CD4-positive, alpha-beta T cell (primary cell): ENCODE measurements around the gene IL17A. TPM values are rescaled to one million over a fixed set of nuclear protein-coding genes. Genes with fewer than 3 reads are reported as not detected.
"Not testable (repeated sequence)": the region's sequence is repeated elsewhere in the genome, so short reads cannot be mapped to it uniquely, and the experiment has no call there.

ENCODE experiments used
- ATAC-seq: fragments of 200-7000 bp; cut with Tn5 transposase; one replicate; pipeline ENCODE4 v1.10.0; 2022; ENCODE audit warnings: mild to moderate bottlenecking; ENCODE audit not compliant: poor library complexity
- CTCF ChIA-PET: fragments of 350-600 bp; sonication (Branson Sonifier 250); formaldehyde crosslinking; loops from one replicate; lab custom pipeline; 2021; ENCODE audit warnings: antibody characterized with exemption, inconsistent platforms; lab: Charles Lee
- POLR2A ChIA-PET: fragments of 350-600 bp; sonication (Branson Sonifier 250); formaldehyde crosslinking; loops from one replicate; lab custom pipeline; 2021; ENCODE audit warnings: antibody characterized with exemption, inconsistent platforms; lab: Charles Lee
- DNase-seq, 14 experiments: peaks; one replicate each; pipeline ENCODE4 v3.0.0-alpha.2; 2013 to 2020; ENCODE audit warnings: mixed read lengths in 2 of 14
- H3K27ac ChIP-seq, 2 donors: one replicate each; pipeline versions ENCODE4 v1.5.1 to v1.7.0; 2013; ENCODE audit warnings: low read length in 2 of 2, low read depth in 1 of 2, mild to moderate bottlenecking in 1 of 2
- H3K27me3 ChIP-seq, 2 experiments: 1 replicate in 1 of 2; 2 replicates in 1 of 2; pipeline versions ENCODE4 v1.6.1 to v1.7.0; 2013; ENCODE audit warnings: low read length in 2 of 2, control low read depth in 1 of 2, mild to moderate bottlenecking in 1 of 2, moderate library complexity in 1 of 2; ENCODE audit not compliant: insufficient read depth in 2 of 2, control insufficient read depth in 1 of 2
- H3K36me3 ChIP-seq: one replicate; pipeline ENCODE4 v1.6.1; 2013; ENCODE audit warnings: low read length, control low read depth; ENCODE audit not compliant: insufficient read depth
- H3K4me1 ChIP-seq: one replicate; pipeline ENCODE4 v1.6.1; 2013; ENCODE audit warnings: low read length, control low read depth; ENCODE audit not compliant: insufficient read depth
- H3K4me3 ChIP-seq: one replicate; pipeline ENCODE4 v1.5.1; 2013; ENCODE audit warnings: mild to moderate bottlenecking, low read length, moderate library complexity
- H3K9me3 ChIP-seq, 2 experiments: 1 replicate in 1 of 2; 2 replicates in 1 of 2; pipeline versions ENCODE4 v1.6.1 to v1.7.0; 2013; ENCODE audit warnings: low read length in 2 of 2, mild to moderate bottlenecking in 2 of 2, control low read depth in 1 of 2, moderate library complexity in 1 of 2; ENCODE audit not compliant: control insufficient read depth in 1 of 2, insufficient read depth in 1 of 2
- H3K27ac Mint-ChIP-seq: one replicate; pipeline ENCODE4 v1.8.0; 2020; ENCODE audit warnings: mixed read lengths
- H3K27me3 Mint-ChIP-seq: one replicate; pipeline ENCODE4 v1.8.0; 2021; ENCODE audit warnings: mixed read lengths
- H3K36me3 Mint-ChIP-seq: one replicate; pipeline ENCODE4 v1.8.0; 2021; ENCODE audit warnings: low read depth, mixed read lengths
- H3K4me1 Mint-ChIP-seq: one replicate; pipeline ENCODE4 v1.8.0; 2021; ENCODE audit warnings: low read depth, mixed read lengths
- H3K4me3 Mint-ChIP-seq: one replicate; pipeline ENCODE4 v1.8.0; 2020; ENCODE audit warnings: mild to moderate bottlenecking, mixed read lengths
- H3K9me3 Mint-ChIP-seq: one replicate; pipeline ENCODE4 v1.8.0; 2020; ENCODE audit warnings: mixed read lengths
- intact Hi-C, 2 experiments: fragments of 100-400 bp; cut with DNase I in 1 of 2; cut with micrococcal nuclease in 1 of 2; formaldehyde crosslinking; loops; one replicate each; pipeline versions ENCODE4 v1.15.1 to v1.9.0; 2023 to 2025; cut with DNase I, micrococcal nuclease
- total RNA-seq, 174 experiments: library from RNA in 2 of 174; stranded (reverse) in 2 of 174; gene quantifications; one replicate each; pipeline ENCODE4 v1.2.3 and lab custom pipeline; 2021 to 2026
- TF ChIP-seq, protein P1 (sequence below): fragments of 200-600 bp; IDR thresholded peaks from one replicate; pipeline ENCODE4 v1.8.0; 2022; ENCODE audit warnings: antibody characterized with exemption, mild to moderate bottlenecking

IL17A gene
- total RNA-seq, 2 experiments from 2014 or later: 0.14 TPM; not detected in 1

DNA sequence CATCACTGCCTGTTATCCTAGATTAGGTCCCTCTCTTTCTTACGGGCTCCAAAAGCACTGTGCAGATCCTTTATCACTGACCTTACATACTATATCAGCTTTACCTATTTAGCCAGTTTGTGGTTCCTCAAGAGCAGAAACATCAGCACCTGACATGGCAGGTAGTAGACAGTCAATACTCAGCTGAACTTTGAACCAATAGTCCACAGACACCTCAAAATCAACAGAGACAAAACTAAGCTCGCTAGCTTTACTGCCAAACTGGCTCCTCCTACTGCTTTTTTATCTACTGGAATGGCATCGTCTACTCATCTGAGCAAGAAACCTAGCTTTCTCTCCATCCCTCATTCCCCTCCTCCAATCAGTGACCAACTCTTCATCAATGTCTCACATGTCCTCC is 5.6 kb downstream of the IL17A start:
- no peaks in the 10 kb centered on the region for H3K9me3 Mint-ChIP-seq
- no peak overlapping the region for H3K4me3 Mint-ChIP-seq
- Histone ChIP-seq H3K27ac (no peak overlapping the region), H3K36me3 (no peaks in the 10 kb centered on the region), H3K9me3 (no peaks in the 10 kb centered on the region), H3K4me3 (no peak overlapping the region), H3K4me1 (no peaks in the 10 kb centered on the region), H3K27me3 (peaks cover 0 to 5% of the 10 kb centered on the region in 2 experiments)
- peaks cover 9% of the 10 kb centered on the region for H3K27me3 Mint-ChIP-seq
- no peaks in the 10 kb centered on the region for H3K4me1 Mint-ChIP-seq
- no peak overlapping the region for H3K27ac Mint-ChIP-seq
- TF ChIP-seq, protein P1, sequence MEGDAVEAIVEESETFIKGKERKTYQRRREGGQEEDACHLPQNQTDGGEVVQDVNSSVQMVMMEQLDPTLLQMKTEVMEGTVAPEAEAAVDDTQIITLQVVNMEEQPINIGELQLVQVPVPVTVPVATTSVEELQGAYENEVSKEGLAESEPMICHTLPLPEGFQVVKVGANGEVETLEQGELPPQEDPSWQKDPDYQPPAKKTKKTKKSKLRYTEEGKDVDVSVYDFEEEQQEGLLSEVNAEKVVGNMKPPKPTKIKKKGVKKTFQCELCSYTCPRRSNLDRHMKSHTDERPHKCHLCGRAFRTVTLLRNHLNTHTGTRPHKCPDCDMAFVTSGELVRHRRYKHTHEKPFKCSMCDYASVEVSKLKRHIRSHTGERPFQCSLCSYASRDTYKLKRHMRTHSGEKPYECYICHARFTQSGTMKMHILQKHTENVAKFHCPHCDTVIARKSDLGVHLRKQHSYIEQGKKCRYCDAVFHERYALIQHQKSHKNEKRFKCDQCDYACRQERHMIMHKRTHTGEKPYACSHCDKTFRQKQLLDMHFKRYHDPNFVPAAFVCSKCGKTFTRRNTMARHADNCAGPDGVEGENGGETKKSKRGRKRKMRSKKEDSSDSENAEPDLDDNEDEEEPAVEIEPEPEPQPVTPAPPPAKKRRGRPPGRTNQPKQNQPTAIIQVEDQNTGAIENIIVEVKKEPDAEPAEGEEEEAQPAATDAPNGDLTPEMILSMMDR: no peak
- no peaks in the 10 kb centered on the region for H3K36me3 Mint-ChIP-seq
- ChIA-PET POLR2A (no interaction called here), CTCF (no interaction called here)
- intact Hi-C loops: no loop called here
- ATAC-seq: no peak
- no peak for DNase-seq

DNA sequence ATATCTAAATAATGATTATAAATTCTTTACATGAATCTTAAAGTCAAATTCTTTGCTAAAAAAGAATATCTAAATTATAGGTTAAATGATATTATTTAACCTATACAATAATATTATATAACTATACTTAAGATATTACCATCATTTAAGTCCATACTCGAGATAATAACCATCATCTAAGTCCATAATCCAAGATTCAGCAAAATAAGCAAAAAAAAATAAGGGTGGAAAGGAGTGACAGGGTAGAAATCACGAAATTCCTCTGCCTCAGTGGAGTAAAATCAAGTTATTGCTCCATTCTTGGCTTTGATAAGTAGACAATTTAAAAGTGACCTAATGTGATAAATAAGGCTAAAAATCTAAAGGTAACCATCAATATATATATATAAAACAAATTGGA is 9.7 kb downstream of the IL17A start:
- ChIA-PET POLR2A (no interaction called here), CTCF (no interaction called here)
- H3K4me3 Mint-ChIP-seq: no peak overlapping the region
- H3K27ac ChIP-seq: no peak overlapping the region
- H3K4me3 ChIP-seq: no peak overlapping the region
- no peaks in the 10 kb centered on the region for H3K36me3 Mint-ChIP-seq
- intact Hi-C loops: no loop called here
- TF ChIP-seq, protein P1: no peak
- no peaks in the 10 kb centered on the region for H3K4me1 ChIP-seq
- H3K9me3 ChIP-seq: peaks cover 4 to 8% of the 10 kb centered on the region in 2 experiments
- no peak overlapping the region for H3K27ac Mint-ChIP-seq
- no peaks in the 10 kb centered on the region for H3K27me3 ChIP-seq
- H3K9me3 Mint-ChIP-seq: peaks cover 8% of the 10 kb centered on the region
- no peaks in the 10 kb centered on the region for H3K4me1 Mint-ChIP-seq
- ATAC-seq: no peak
- H3K27me3 Mint-ChIP-seq: peaks cover 5% of the 10 kb centered on the region
- H3K36me3 ChIP-seq: no peaks in the 10 kb centered on the region
- no peak for DNase-seq

GRCh38 chr6:52200088-52200487 is 13.9 kb downstream of the IL17A start:
- H3K27me3 ChIP-seq, intact Hi-C loops, ATAC-seq, H3K9me3 ChIP-seq, H3K36me3 ChIP-seq, H3K27ac ChIP-seq, H3K4me1 ChIP-seq, POLR2A ChIA-PET, H3K4me3 ChIP-seq, H3K27me3 Mint-ChIP-seq, H3K27ac Mint-ChIP-seq, H3K4me1 Mint-ChIP-seq, H3K4me3 Mint-ChIP-seq, H3K36me3 Mint-ChIP-seq, DNase-seq, CTCF ChIA-PET: not testable (repeated sequence)
- H3K9me3 Mint-ChIP-seq: peaks cover 16% of the 10 kb centered on the region

DNA sequence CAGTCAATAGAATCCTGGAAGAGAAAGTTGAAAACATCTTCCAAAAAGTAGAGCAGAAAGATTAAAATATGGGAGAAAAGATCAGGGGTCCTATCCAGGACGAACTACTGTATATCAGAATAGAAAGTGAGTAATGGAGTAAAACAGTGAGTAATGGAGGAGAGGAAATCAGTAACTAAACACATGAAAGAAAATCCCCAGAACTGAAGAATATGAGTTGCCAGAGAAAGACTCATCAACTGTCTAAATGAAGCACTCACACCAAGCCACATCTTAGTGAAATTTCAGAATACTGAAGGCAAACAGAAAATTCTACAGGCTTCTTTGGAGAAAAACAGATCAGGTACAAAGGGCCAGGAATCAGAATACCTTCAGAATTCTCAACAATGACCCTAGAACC is 14.9 kb downstream of the IL17A start:
- no peak overlapping the region for H3K27ac ChIP-seq
- no peaks in the 10 kb centered on the region for H3K36me3 ChIP-seq
- Mint-ChIP-seq H3K4me1 (no peaks in the 10 kb centered on the region), H3K9me3 (peaks cover 16% of the 10 kb centered on the region), H3K36me3 (no peaks in the 10 kb centered on the region), H3K4me3 (no peak overlapping the region), H3K27ac (no peak overlapping the region), H3K27me3 (no peaks in the 10 kb centered on the region)
- ATAC-seq (no peak), DNase-seq (no peak)
- ChIA-PET CTCF (no interaction called here), POLR2A (no interaction called here)
- H3K27me3 ChIP-seq: no peaks in the 10 kb centered on the region
- intact Hi-C loops: no loop called here
- TF ChIP-seq, protein P1: no peak
- H3K4me3 ChIP-seq: no peak overlapping the region
- peaks cover 4 to 8% of the 10 kb centered on the region in 2 experiments for H3K9me3 ChIP-seq
- H3K4me1 ChIP-seq: no peaks in the 10 kb centered on the region
